ENCODE measurements around the gene AVEN. TPM values are rescaled to one million over a fixed set of nuclear protein-coding genes. Genes with fewer than 3 reads are reported as not detected.

Gene AVEN
- total and polyA plus RNA-seq, 2 of the 13 experiments (the other 11 are each of a cell fraction or from before 2014, with no cell fraction given): 4.4 to 17.5 TPM

- no peak for ATAC-seq
- DNase-seq (ENCODE audit: low spot score): no peak
- BruUV-seq (replicated peaks): no TSS peak
- no peak overlapping the region for H3K4me2 ChIP-seq (ENCODE audit: low read depth, low read length)
- H3K4me1 ChIP-seq (ENCODE audit: insufficient read depth, low read length): no peaks in the 10 kb centered on the region
- no peaks in the 10 kb centered on the region for H3K36me3 ChIP-seq (replicated peaks in 1 of 2; ENCODE audit: control insufficient read depth in 1 of 2, insufficient read depth in 2 of 2, low read length in 2 of 2)
- in situ Hi-C loops (cut with HindIII; ENCODE audit: extremely low pct_ligation_motif_present, low pct_unique_long_range_greater_than_20kb): no loop called here
- no peaks in the 10 kb centered on the region for H3K9me3 ChIP-seq (ENCODE audit: low read length)
- ChIA-PET CTCF (ENCODE audit: low intra/inter-chr PET ratio, low total read pairs) (no interaction called here), POLR2A (no interaction called here)
- no peaks in the 10 kb centered on the region for H3K79me2 ChIP-seq (ENCODE audit: insufficient read depth, low read length)
- H3K27ac ChIP-seq (ENCODE audit: extremely low read length, insufficient read depth, low read length): no peak overlapping the region
- no peaks in the 10 kb centered on the region for H3K27me3 ChIP-seq (ENCODE audit: control insufficient read depth in 1 of 2, insufficient read depth in 2 of 2, low read length in 2 of 2)
- H4K20me1 ChIP-seq (ENCODE audit: insufficient read depth, low read length): no peaks in the 10 kb centered on the region
- WGBS (ENCODE audit: low lambda C conversion rate): 94% methylated on average over 1 of the region's 1 CpG
- H3K4me3 ChIP-seq (replicated peaks in 1 of 3; ENCODE audit: insufficient read depth in 1 of 3, low read depth in 2 of 3, low read length in 3 of 3): no peak overlapping the region
- intact Hi-C loops (cut with micrococcal nuclease; ENCODE audit: unreplicated experiment): no loop called here
- no peak overlapping the region for H3K9ac ChIP-seq (ENCODE audit: insufficient read depth, low read depth, low read length)
- TF ChIP-seq ZNF513 (CRISPR knock-in tag; conservative IDR thresholded peaks at IDR 0.05) (no peak), CENPX (CRISPR knock-in tag; IDR thresholded peaks at IDR 0.05) (no peak), HDAC1 (CRISPR knock-in tag; IDR thresholded peaks at IDR 0.05) (no peak), EZH2 (conservative IDR thresholded peaks at IDR 0.05; ENCODE audit: low read depth, low read length) (no peak), CAMTA2 (CRISPR knock-in tag; IDR thresholded peaks at IDR 0.05; ENCODE audit: borderline replicate concordance) (no peak), DZIP1 (CRISPR knock-in tag; IDR thresholded peaks at IDR 0.05) (no peak), DNMT1 (CRISPR knock-in tag; IDR thresholded peaks at IDR 0.05) (no peak), MED13 (CRISPR knock-in tag; IDR thresholded peaks at IDR 0.05) (no peak), ZNF136 (CRISPR knock-in tag; IDR thresholded peaks at IDR 0.05; ENCODE audit: low read depth) (no peak)
- no peak overlapping the region for H2AFZ ChIP-seq (ENCODE audit: low read length)
- no peak for FAIRE-seq
Measured at GRCh38 chr15:33859992-33860545, 178.9 kb downstream of the AVEN start.

Data from HepG2 (cell line).